ENCODE measurements around the gene NUCB2. TPM values are rescaled to one million over a fixed set of nuclear protein-coding genes. Genes with fewer than 3 reads are reported as not detected.

The NUCB2 gene
- polyA plus RNA-seq, 10 donors = 49.9 to 78.6 (median 56.3) TPM

GRCh38 chr11:17379383-17380180 is 103.0 kb downstream of the NUCB2 start:
- DNase-seq = no peak

- no peak for DNase-seq
Observed at GRCh38 chr11:17381156-17381555, 104.6 kb downstream of the NUCB2 start.

Other genes starting within 250 kb of the NUCB2 start
- 1,000 to 10,000 TPM; 2,005 to 2,368 (median 2,104) TPM for gene RPS13, start 199.1 kb upstream of the NUCB2 start, polyA plus RNA-seq (ENCODE audit: insufficient read length in 10 of 10)
- 10 to 100 TPM; 12.9 to 24.8 (median 20.2) TPM for gene PIK3C2A, start 68.8 kb upstream of the NUCB2 start, polyA plus RNA-seq (ENCODE audit: insufficient read length in 10 of 10)
- under 1 TPM; 0.23 to 0.53 (median 0.36) TPM for gene NCR3LG1, start 75.1 kb downstream of the NUCB2 start, polyA plus RNA-seq (ENCODE audit: insufficient read length in 10 of 10)
- gene KCNJ11, start 111.9 kb downstream of the NUCB2 start, polyA plus RNA-seq (ENCODE audit: insufficient read length in 10 of 10) = 10 to 100 TPM in 9 of 10 donors, 1 to 10 TPM in 1; 8.3 to 21.7 (median 13.6) TPM
- 1 to 10 TPM; 1.7 to 4.8 (median 2.4) TPM for gene ABCC8, start 200.1 kb downstream of the NUCB2 start, polyA plus RNA-seq (ENCODE audit: insufficient read length in 10 of 10)

Data from muscle of back (tissue), 11 donors.